ENCODE results near the gene CYS1. TPM values are rescaled to one million over a fixed set of nuclear protein-coding genes. Genes with fewer than 3 reads are reported as not detected.
"Not testable (repeated sequence)": the region's sequence is repeated elsewhere in the genome, so short reads cannot be mapped to it uniquely, and the experiment has no call there.

Gene CYS1
- total RNA-seq, 1 donor = not detected

GRCh38 chr2:10094271-10094814 lies 14.1 kb upstream of the CYS1 start:
- DNase-seq (ENCODE audit: low read depth in 2 of 3, low spot score in 2 of 3) = no peak

GRCh38 chr2:10091889-10092244 lies 11.7 kb upstream of the CYS1 start:
- DNase-seq (ENCODE audit: low read depth in 2 of 3, low spot score in 2 of 3) = not testable (repeated sequence)

- DNase-seq (ENCODE audit: low read depth in 2 of 3, low spot score in 2 of 3) = peak in 2 of 3 donors; percentile 24 to 60
Observed at GRCh38 chr2:10091182-10091888, 11.1 kb upstream of the CYS1 start.

GRCh38 chr2:10089565-10090190 lies 9.5 kb upstream of the CYS1 start:
- no peak for DNase-seq (ENCODE audit: low read depth in 2 of 3, low spot score in 2 of 3)

GRCh38 chr2:10087360-10087759 lies 7.1 kb upstream of the CYS1 start:
- no peak for DNase-seq (ENCODE audit: low read depth in 2 of 3, low spot score in 2 of 3)

- no peak for DNase-seq (ENCODE audit: low read depth in 2 of 3, low spot score in 2 of 3)
Observed at GRCh38 chr2:10086950-10087349, 6.7 kb upstream of the CYS1 start.

GRCh38 chr2:10085668-10086059 lies 5.5 kb upstream of the CYS1 start:
- no peak for DNase-seq (ENCODE audit: low read depth in 2 of 3, low spot score in 2 of 3)

GRCh38 chr2:10085043-10085667 lies 4.9 kb upstream of the CYS1 start:
- no peak for DNase-seq (ENCODE audit: low read depth in 2 of 3, low spot score in 2 of 3)

GRCh38 chr2:10084223-10084865 lies 4.1 kb upstream of the CYS1 start:
- no peak for DNase-seq (ENCODE audit: low read depth in 2 of 3, low spot score in 2 of 3)

GRCh38 chr2:10083692-10084211 lies 3.5 kb upstream of the CYS1 start:
- no peak for DNase-seq (ENCODE audit: low read depth in 2 of 3, low spot score in 2 of 3)

- DNase-seq (ENCODE audit: low read depth in 2 of 3, low spot score in 2 of 3) = no peak
Observed at GRCh38 chr2:10083046-10083445, 2.8 kb upstream of the CYS1 start.

GRCh38 chr2:10080536-10081304 lies 509 bp upstream of the CYS1 start:
- DNase-seq (ENCODE audit: low read depth in 2 of 3, low spot score in 2 of 3) = peak in 2 of 3 donors; percentile 32 to 46

GRCh38 chr2:10079266-10079869 lies 843 bp downstream of the CYS1 start:
- peak in 1 of 3 donors; percentile 29 for DNase-seq (ENCODE audit: low read depth in 2 of 3, low spot score in 2 of 3)

- DNase-seq (ENCODE audit: low read depth in 2 of 3, low spot score in 2 of 3) = no peak
Observed at GRCh38 chr2:10078704-10079265, 1.4 kb downstream of the CYS1 start.

GRCh38 chr2:10078001-10078400 lies 2.2 kb downstream of the CYS1 start:
- no peak for DNase-seq (ENCODE audit: low read depth in 2 of 3, low spot score in 2 of 3)

- no peak for DNase-seq (ENCODE audit: low read depth in 2 of 3, low spot score in 2 of 3)
Observed at GRCh38 chr2:10076988-10077527, 3.2 kb downstream of the CYS1 start.

GRCh38 chr2:10076511-10076910 lies 3.7 kb downstream of the CYS1 start:
- no peak for DNase-seq (ENCODE audit: low read depth in 2 of 3, low spot score in 2 of 3)

- DNase-seq (ENCODE audit: low read depth in 2 of 3, low spot score in 2 of 3) = no peak
Observed at GRCh38 chr2:10075571-10076209, 4.5 kb downstream of the CYS1 start.

- DNase-seq (ENCODE audit: low read depth in 2 of 3, low spot score in 2 of 3) = no peak
Observed at GRCh38 chr2:10075101-10075500, 5.1 kb downstream of the CYS1 start.

Measured in hematopoietic multipotent progenitor cell (in vitro differentiated cells).